ENCODE results near the gene WDFY4. TPM values are rescaled to one million over a fixed set of nuclear protein-coding genes. Genes with fewer than 3 reads are reported as not detected.

WDFY4 gene
- total RNA-seq, result 4.9 and 5.5 TPM in 2 replicates

GRCh38 chr10:48684792-48685623 is at the start of gene WDFY4:
Gene WDFY4 (plus strand): TSS chr10:48684873. CDS start chr10:48709733, 24,860 bp downstream.

GRCh38 chr10:48939790-48940325 is 255.2 kb downstream of the WDFY4 start, which contains the start of gene LRRC18:
Gene LRRC18 (minus strand): TSS chr10:48939840. CDS start chr10:48914155, 25,685 bp downstream.

Small RNA genes lying within 50 kb of the gene (small RNA-seq; reads per million reads assigned to genes)
- gene MIR4294, result not detected

Other genes starting within 250 kb of the WDFY4 start
- gene ARHGAP22, start 79.8 kb upstream of the WDFY4 start, total RNA-seq, result 65.8 and 76.5 TPM in 2 replicates

Measured in thoracic aorta endothelial cell (primary cell).